OCI-LY3 (cell line): ENCODE measurements around the gene ARL10.

Experiments used
- H2AFZ ChIP-seq: fragments of 200-600, 300-600 bp; shearing (Covaris generic); 2 replicates; pipeline ENCODE4 v1.6.0; 2014; ENCODE audit warnings: antibody characterized with exemption, low read depth, low read length
- H3K27ac ChIP-seq: fragments of 200-600, 300-600 bp; sonication (generic); 2 replicates; pipeline ENCODE4 v1.5.1; 2014; ENCODE audit warnings: mild to moderate bottlenecking, low read length, moderate library complexity, mixed read lengths
- H3K27me3 ChIP-seq: fragments of 200-600, 300-600 bp; sonication (generic); 2 replicates; pipeline ENCODE4 v1.6.1; 2014; ENCODE audit warnings: low read depth, low read length, mixed read lengths
- H3K36me3 ChIP-seq: fragments of 200-600, 300-600 bp; sonication (generic); replicated peaks from 2 replicates; pipeline ENCODE3; 2014; ENCODE audit warnings: low read depth, low read length, mixed read lengths
- H3K4me1 ChIP-seq: fragments of 300-600, 200-600 bp; sonication (generic); 2 replicates; pipeline ENCODE4 v1.6.1; 2014; ENCODE audit warnings: low read length, mixed read lengths
- H3K4me2 ChIP-seq: fragments of 200-600, 300-600 bp; sonication (generic); 2 replicates; pipeline ENCODE4 v1.6.1; 2014; ENCODE audit warnings: low read length, mixed read lengths
- H3K4me3 ChIP-seq: fragments of 300-600, 200-600 bp; sonication (generic); 2 replicates; pipeline ENCODE4 v1.5.1; 2014; ENCODE audit warnings: antibody characterized with exemption, mild to moderate bottlenecking, low read length, moderate library complexity
- H3K79me2 ChIP-seq: fragments of 300-600, 200-600 bp; shearing (Covaris generic); 2 replicates; pipeline ENCODE4 v1.6.1; 2014; ENCODE audit warnings: mild to moderate bottlenecking, low read length, mixed read lengths
- H3K9ac ChIP-seq: fragments of 300-600, 200-600 bp; shearing (Covaris generic); 2 replicates; pipeline ENCODE4 v1.6.0; 2014; ENCODE audit warnings: mild to moderate bottlenecking, low read length, moderate library complexity
- H3K9me3 ChIP-seq: fragments of 200-600, 300-600 bp; shearing (Covaris generic); 2 replicates; pipeline ENCODE4 v1.6.1; 2014; ENCODE audit warnings: low read length, mixed read lengths; ENCODE audit not compliant: insufficient read depth
- H4K20me1 ChIP-seq: fragments of 200-600, 300-600 bp; sonication (generic); 2 replicates; pipeline ENCODE4 v1.6.1; 2016; ENCODE audit warnings: low read length, mixed read lengths; ENCODE audit not compliant: insufficient read depth
- CTCF ChIP-seq: fragments of 200-600, 300-600 bp; sonication (generic); IDR thresholded peaks from 2 replicates; pipeline ENCODE4 v1.5.1; 2014; ENCODE audit warnings: antibody characterized with exemption, low read length, low read depth
- EZH2phosphoT487 ChIP-seq: fragments of 200-600 bp; shearing (Covaris generic); IDR thresholded peaks from 2 replicates; pipeline ENCODE4 v1.6.1; 2018; ENCODE audit warnings: antibody characterized with exemption, mixed run types, low read depth

ARL10 gene

GRCh38 chr5:176359658-176360057 is 5.6 kb upstream of the ARL10 start:
- TF ChIP-seq EZH2phosphoT487 = no peak
- TF ChIP-seq CTCF = no peak
- H4K20me1 ChIP-seq = peaks cover 6% of the 10 kb centered on the region
- H3K27ac ChIP-seq = no peak overlapping the region
- peak overlapping the region; percentile 42 for H3K4me2 ChIP-seq
- H3K36me3 ChIP-seq = peaks cover 36% of the 10 kb centered on the region
- peaks cover 15% of the 10 kb centered on the region for H3K4me1 ChIP-seq
- no peaks in the 10 kb centered on the region for H3K9me3 ChIP-seq
- H2AFZ ChIP-seq = no peak overlapping the region
- no peaks in the 10 kb centered on the region for H3K27me3 ChIP-seq
- H3K9ac ChIP-seq = no peak overlapping the region
- H3K79me2 ChIP-seq = peaks cover 66% of the 10 kb centered on the region
- peak overlapping the region; percentile 22; the same call in 1 of the 2 replicates for H3K4me3 ChIP-seq

GRCh38 chr5:176360894-176361436 is 4.3 kb upstream of the ARL10 start:
- Histone ChIP-seq H2AFZ (peak overlapping the region; percentile 51; the same call in 1 of the 2 replicates), H3K4me3 (peak overlapping the region; percentile 98), H3K79me2 (peaks cover 53% of the 10 kb centered on the region), H3K9ac (peak overlapping the region; percentile 97), H3K4me1 (peaks cover 18% of the 10 kb centered on the region), H3K27ac (peak overlapping the region; percentile 90), H3K27me3 (no peaks in the 10 kb centered on the region), H3K4me2 (peak overlapping the region; percentile 92), H3K9me3 (no peaks in the 10 kb centered on the region), H3K36me3 (peaks cover 26% of the 10 kb centered on the region), H4K20me1 (peaks cover 6% of the 10 kb centered on the region)
- no peak for TF ChIP-seq EZH2phosphoT487
- TF ChIP-seq CTCF = no peak

GRCh38 chr5:176361437-176362232 is 3.7 kb upstream of the ARL10 start, which contains the start of gene KIAA1191:
TSS of gene KIAA1191 (minus strand) at chr5:176361764. CDS start at chr5:176359508, 2,256 bp downstream.
- TF ChIP-seq CTCF (peak; percentile 38; the same call in 1 of the 2 replicates), EZH2phosphoT487 (no peak)
- H3K79me2 ChIP-seq = peaks cover 47% of the 10 kb centered on the region

GRCh38 chr5:176362233-176362490 is 3.1 kb upstream of the ARL10 start:
- peak overlapping the region; percentile 81 for H2AFZ ChIP-seq
- peaks cover 18% of the 10 kb centered on the region for H3K4me1 ChIP-seq
- peak overlapping the region; percentile 98 for H3K4me3 ChIP-seq
- H3K4me2 ChIP-seq = peak overlapping the region; percentile 92
- peaks cover 41% of the 10 kb centered on the region for H3K79me2 ChIP-seq
- peaks cover 18% of the 10 kb centered on the region for H3K36me3 ChIP-seq
- TF ChIP-seq CTCF (no peak), EZH2phosphoT487 (no peak)
- peak overlapping the region; percentile 90 for H3K27ac ChIP-seq
- H4K20me1 ChIP-seq = peaks cover 6% of the 10 kb centered on the region
- H3K9me3 ChIP-seq = no peaks in the 10 kb centered on the region
- H3K27me3 ChIP-seq = no peaks in the 10 kb centered on the region
- H3K9ac ChIP-seq = peak overlapping the region; percentile 97

More at GRCh38 chr5:176361437-176362232, 3.7 kb upstream of the ARL10 start, which contains the start of gene KIAA1191:
- Histone ChIP-seq H3K4me1 (peaks cover 18% of the 10 kb centered on the region), H3K9me3 (no peaks in the 10 kb centered on the region), H3K4me3 (peak within 1 kb of the TSS; percentile 98), H3K4me2 (peak within 1 kb of the TSS; percentile 92), H3K9ac (peak within 1 kb of the TSS; percentile 97), H3K27ac (peak within 1 kb of the TSS; percentile 90), H3K27me3 (no peaks in the 10 kb centered on the region), H3K36me3 (peaks cover 20% of the 10 kb centered on the region), H4K20me1 (peaks cover 6% of the 10 kb centered on the region), H2AFZ (peak within 1 kb of the TSS; percentile 81)
